ENCODE results near the gene FKBP5.
"Not testable (repeated sequence)": the region's sequence is repeated elsewhere in the genome, so short reads cannot be mapped to it uniquely, and the experiment has no call there.

Gene FKBP5

DNA sequence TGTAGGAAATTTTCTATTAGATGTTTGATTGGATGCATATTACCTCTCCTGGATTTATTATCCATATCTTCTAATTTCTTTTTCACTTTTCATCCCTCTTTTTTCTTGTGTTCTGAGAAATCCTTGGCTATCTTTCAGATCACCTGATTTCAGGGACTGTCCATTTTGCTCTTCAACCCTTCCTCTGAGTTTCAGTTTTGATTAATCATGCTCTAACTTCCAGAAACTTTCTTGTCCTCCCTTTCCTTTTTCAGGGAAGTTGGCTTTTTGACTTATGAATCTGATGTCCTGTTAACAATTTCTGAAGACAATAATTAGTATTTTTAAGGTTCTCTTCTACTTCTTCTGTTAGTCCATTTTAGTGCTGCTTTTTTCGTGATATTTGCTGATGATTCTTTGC is 79.1 kb downstream of the FKBP5 start:
- DNase-seq, result no peak
- TF ChIP-seq GATA1 (IDR thresholded peaks at IDR 0.05; ENCODE audit: low read depth, low read length) (no peak), POLR2A (IDR thresholded peaks at IDR 0.05; ENCODE audit: low read length) (no peak)

DNA sequence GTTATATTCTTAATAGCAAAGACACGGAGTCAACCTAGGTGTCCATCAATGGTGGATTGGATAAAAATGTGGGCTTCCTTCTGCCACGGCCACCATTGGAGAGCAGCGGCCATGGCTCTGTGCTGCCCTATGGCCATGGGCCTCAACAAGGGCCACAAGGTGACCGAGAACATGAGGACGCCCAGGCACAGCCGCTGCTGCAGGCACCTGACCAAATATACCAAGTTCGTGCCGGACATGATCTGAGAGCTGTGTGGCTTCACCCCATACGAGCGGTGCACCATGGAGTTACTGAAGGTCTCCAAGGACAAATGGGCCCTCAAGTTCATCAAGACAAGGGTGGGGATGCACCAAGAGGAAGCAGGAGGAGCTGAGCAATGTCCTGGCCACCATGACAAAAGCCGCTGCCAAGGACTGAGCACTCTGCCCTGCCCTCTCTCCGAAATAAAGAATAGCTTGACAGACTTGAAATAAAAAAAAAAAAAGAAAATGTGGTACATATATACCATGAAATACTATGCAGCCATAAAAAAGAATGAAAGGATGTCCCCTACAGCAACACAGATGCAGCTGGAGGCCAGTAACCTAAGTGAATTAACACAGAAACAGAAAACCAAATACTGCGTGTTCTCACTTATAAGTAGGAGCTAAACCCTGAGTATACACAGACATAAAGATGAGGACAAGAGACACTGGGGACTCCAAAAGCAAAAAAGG is 81.0 kb downstream of the FKBP5 start:
- TF ChIP-seq POLR2A (IDR thresholded peaks at IDR 0.05; ENCODE audit: low read length), result no peak
- no peak for TF ChIP-seq GATA1 (IDR thresholded peaks at IDR 0.05; ENCODE audit: low read depth, low read length)
- no peak for DNase-seq

DNA sequence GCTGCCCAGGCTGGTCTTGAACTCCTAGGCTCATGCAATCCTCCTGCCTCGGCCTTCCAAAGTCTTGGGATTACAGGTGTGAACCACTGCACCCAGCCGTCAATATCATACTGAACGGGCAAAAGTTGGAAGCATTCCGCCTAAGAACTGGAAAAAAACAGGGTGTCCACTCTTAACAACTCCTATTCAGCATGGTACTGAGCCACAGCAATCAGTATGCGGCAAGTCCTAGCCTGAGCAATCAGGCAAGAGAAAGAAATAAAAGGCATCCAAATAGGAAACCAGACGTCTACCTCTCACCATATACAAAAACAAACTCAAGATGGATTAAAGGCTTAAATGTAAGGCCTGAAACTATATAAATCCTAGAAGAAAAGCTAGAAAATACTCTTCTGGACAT is 83.1 kb downstream of the FKBP5 start:
- TF ChIP-seq GATA1 (IDR thresholded peaks at IDR 0.05; ENCODE audit: low read depth, low read length) (no peak), POLR2A (IDR thresholded peaks at IDR 0.05; ENCODE audit: low read length) (no peak)
- no peak for DNase-seq

DNA sequence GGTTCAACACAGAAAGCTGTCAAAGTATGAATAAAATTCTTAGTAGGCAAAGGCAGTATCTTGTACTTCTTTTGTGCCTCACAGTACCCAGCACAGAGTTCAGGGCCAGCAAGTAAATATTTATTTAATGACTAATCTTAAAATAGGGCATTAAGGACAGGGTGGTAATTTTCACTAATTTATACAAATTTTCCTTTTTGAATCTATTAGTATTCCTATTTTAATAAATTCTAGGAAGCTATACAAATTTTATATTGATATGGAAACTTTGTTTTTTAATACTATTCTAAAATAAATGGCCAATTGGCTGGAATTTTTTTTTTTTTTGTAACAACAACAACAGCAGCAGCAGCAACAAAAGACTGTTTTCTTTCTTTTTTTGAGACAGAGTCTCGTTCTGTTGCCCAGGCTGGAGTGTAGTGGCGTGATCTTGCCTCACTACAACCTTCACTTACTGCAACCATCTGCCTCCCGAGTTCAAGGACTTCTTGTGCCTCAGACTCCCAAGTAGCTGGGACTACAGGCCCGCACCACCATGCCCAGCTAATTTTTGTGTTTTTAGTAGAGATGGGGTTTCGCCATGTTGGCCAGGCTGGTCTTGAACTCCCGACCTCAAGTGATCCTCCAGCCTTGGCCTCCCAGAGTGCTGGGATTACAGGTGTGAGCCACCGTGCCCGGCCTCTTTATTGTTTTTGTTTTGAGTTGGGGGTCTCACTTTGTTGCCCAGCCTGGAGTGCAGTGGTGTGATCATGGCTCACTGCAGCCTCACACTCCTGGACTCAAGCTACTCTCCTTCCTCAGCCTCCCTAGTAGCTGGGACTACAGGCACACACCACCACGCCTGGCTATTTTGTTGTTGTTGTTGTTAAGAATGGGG is 85.2 kb downstream of the FKBP5 start:
- TF ChIP-seq GATA1 (IDR thresholded peaks at IDR 0.05; ENCODE audit: low read depth, low read length) (no peak), POLR2A (IDR thresholded peaks at IDR 0.05; ENCODE audit: low read length) (no peak)
- no peak for DNase-seq

DNA sequence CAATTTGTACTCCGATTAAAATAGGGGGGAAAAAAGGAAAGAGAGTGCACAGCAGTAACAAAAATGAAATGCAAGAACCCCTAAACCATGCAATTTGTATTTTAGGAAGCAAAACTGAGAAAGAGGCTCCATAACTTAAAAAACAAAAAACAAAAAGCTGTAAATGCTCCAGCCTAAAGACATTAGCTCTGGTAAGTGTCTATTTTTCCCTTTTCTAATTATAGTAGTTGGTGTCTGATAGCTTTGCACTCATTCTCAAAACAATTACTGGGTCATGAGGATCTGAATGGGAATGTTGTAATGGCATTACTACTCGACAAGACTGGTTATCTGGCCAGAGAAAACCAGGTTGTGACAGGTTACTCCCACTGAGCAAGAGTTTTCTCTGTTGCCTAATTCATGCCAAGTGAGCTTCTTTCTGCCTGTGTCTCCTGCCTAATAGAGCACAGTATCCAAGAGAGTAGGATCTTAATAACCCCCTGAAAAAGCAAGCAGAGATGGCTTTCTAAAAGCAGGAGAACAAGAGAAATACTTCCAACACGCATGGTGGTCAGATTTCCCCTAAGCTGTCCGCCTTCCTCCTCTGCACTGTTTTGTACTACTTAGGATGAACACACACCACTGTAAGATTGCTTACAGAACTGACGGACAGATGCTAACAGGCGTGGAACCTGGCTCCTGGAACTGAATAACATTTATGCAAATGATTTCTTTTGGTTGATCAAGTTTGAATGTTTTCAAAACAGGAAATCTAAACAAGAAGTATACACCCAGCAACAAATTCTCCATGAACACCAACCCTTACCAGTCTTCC is 86.4 kb downstream of the FKBP5 start:
- no peak for DNase-seq
- no peak for TF ChIP-seq GATA1 (IDR thresholded peaks at IDR 0.05; ENCODE audit: low read depth, low read length)

DNA sequence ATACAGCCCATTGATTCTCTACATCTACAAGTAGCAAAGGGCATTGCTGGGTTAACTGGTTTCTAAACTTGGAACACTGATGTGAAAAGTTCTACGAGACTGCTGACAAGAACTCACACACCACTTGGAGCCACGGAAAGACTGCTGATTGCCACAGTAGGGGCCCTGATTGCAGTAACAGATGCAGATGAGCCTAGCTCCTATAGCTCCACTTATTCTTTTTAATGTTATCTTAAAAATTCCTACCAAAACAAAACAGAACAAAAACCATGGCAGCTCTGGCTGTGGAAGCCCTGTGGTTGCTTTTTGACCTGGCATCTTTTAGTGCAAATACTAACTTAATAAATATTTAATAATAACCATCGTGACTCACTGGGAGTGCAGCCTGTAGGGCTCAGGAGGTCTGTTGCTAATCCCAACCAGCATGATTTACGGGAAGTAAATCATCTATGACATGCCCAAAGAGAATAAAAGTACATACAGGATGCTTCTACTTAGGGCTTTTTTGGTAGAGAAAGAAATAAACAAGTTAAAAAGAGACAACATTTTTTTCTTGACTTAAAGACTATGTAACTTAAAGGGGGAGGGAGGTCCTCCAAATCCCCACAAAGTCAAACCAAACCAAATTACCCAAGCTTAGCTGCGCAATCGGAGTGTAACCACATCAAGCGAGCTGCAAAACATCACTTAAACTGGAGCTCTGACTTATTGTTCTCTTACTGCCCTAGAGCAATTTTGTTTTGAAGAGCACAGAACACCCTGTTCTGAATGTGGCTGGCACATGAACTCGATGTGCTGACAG is 87.2 kb downstream of the FKBP5 start:
- DNase-seq, result no peak
- TF ChIP-seq POLR2A (IDR thresholded peaks at IDR 0.05; ENCODE audit: low read length), result no peak
- no peak for TF ChIP-seq GATA1 (IDR thresholded peaks at IDR 0.05; ENCODE audit: low read depth, low read length)

DNA sequence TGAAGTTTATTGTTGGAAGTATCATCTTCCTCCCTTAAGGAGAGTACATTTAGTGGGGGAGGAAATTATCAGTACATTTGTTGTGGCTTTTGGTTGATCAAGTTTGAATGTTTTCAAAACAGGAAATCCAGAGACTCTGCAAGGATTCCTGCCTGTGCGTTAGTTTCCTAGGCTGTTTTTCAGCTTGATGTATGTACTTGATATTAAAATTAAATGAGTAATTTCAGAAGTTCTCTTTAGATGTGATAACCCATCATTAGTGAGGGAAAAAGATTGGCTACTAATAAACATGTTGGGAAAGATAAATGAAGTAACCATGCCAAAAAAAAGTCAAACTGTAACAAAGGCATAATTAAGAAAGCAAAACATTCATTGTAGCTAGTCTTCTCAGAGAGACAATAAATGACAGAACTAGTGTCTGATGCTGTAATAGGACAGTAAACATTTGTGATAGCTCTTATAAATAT is 88.0 kb downstream of the FKBP5 start:
- TF ChIP-seq GATA1 (IDR thresholded peaks at IDR 0.05; ENCODE audit: low read depth, low read length) (no peak), POLR2A (IDR thresholded peaks at IDR 0.05; ENCODE audit: low read length) (no peak)
- no peak for DNase-seq

DNA sequence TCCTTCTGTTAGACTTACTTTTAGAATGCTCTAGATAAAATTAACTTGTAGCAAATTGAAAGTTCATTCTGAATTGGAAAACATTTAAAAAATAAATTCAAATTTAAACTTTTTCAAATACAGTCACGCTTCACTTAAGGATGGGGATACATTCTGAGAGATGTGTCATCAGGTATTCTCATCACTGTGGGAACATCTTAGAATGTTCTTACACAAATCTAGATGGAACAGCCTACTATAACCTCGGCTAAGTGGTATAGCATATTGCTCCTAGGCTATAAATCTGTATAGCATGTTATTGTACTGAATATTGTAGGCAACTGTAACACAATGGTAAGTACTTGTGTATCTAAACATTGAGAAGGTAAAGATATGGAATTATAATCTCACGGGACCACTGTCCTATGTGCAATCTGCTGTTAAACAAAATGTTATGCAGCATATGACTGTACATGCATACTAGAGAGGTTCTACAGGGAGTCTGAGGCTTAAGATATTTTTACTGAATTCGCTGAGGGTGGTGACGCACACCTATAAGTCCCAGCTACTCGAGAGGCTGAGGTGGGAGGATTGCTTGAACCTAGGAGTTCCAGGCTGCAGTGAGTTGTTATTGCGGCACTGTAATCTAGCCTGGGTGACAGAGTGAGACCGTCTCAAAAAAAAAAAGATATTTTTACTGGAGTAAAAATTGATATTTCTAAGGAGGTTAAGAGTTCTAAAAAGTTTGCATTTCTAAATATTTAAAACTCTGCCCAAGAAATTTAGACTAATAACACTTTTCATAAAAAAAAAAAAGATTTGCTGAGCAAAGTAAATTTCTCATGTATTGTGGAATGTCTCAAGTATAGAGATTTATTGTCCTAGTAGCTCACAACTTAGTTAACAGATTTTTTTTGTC is 88.7 kb downstream of the FKBP5 start:
- no peak for DNase-seq

DNA sequence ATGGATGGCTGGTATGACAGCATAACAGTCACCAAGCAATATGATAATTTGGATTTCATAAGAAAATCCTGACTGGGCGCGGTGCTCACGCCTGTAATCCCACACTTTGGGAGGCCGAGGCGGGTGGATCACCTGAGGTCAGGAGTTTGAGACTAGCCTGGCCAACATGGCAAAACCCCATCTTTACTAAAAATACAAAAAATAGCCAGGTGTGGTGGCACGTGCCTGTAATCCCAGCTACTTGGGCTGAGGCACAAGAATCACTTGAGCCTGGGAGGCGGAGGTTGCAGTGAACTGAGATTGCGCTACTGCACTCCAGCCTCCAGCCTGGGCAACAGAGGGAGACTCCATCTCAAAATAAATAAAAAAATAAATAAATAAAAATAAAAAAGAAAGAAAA is 90.1 kb downstream of the FKBP5 start:
- DNase-seq, result not testable (repeated sequence)

More for the DNA sequence above, 88.7 kb downstream of the FKBP5 start:
- TF ChIP-seq POLR2A (IDR thresholded peaks at IDR 0.05; ENCODE audit: low read length), result no peak
- no peak for TF ChIP-seq GATA1 (IDR thresholded peaks at IDR 0.05; ENCODE audit: low read depth, low read length)

DNA sequence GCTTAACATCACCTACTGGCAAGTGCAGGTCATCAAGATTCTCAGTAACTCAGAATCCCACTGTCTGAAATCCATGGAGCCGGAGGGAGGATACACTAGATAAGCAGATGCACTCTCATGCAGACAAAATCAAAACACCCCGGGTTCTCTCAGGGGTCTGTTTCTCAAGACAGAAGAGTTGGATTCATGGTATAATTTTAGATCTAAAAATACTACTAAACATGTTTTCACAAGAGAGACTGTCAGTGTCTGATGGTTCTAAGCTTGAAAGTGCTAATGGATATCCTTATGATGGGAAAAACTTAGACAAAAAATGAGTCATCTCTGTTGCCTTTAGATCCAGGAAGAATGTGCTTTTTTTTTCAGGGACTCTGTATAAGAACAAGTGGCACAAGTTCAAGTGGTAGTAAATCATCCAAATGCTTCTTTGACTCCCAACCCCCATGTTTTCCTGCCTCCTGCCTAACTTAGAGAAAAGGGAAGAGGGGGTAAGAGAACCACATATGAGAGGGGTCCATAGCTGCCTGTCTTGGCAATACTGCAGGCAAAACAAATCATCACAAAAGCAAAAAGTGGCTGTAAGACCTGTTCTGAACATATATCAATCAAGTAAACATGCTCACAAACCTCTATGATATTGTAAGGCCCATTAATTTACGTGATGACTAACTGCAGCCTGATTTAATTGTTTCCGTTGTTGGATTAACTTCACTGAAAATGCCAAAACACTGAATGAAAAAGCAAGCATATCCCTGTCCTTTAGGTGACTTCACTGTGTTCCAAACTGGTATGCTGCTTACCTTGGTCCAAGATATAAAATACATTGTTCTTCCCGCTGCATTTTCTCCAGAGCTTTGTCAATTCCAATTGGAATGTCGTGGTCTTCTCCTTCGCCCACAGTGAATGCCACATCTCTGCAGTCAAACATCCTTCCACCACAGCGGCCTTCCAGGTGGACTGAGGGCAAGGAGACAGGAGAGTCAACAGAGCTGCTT is 92.0 kb downstream of the FKBP5 start:
- no peak for DNase-seq

DNA sequence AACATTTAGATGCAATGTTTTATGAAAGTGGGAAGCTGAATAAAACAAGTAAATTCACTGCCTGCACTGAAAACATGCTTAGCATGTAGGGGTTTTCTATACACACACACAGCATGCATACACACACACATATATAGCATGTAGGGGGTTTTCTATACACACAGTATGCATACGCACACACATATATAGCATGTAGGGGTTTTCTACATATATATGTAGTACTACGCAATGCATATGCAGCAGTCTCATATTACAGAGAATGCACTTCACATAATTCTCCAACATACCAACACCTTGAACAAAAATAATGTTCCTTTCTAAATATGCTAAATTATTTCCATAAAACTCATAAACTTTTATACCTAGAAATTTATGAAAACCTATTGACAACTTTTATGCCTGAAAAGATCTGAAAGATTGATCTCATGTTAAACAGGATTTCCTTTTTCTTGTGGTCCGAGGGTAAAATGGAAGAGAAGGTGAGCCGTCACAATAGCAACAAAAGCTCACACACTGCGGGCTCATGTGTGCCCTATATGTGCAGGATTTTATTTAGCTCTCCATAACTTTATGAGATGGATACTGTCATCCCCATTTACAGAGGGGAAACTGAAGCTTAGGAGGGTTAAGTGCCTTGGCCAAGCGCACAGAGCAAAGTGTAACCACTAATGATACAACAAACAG is 94.1 kb downstream of the FKBP5 start:
- TF ChIP-seq POLR2A (IDR thresholded peaks at IDR 0.05; ENCODE audit: low read length) (no peak), GATA1 (IDR thresholded peaks at IDR 0.05; ENCODE audit: low read depth, low read length) (no peak)
- no peak for DNase-seq

More for the DNA sequence above, 92.0 kb downstream of the FKBP5 start:
- no peak for TF ChIP-seq POLR2A (IDR thresholded peaks at IDR 0.05; ENCODE audit: low read length)
- no peak for TF ChIP-seq GATA1 (IDR thresholded peaks at IDR 0.05; ENCODE audit: low read depth, low read length)
